Epidermal melanocyte (primary cell): Measurements from ENCODE around the gene TLK2.
"Not testable (repeated sequence)": the region's sequence is repeated elsewhere in the genome, so short reads cannot be mapped to it uniquely, and the experiment has no call there.

Source experiments
- DNase-seq: peaks from one replicate; pipeline ENCODE4 v3.0.0; 2011; ENCODE audit warnings: low spot score; ENCODE audit not compliant: insufficient read length

Gene TLK2

GRCh38 chr17:62478424-62478879 lies at the start of gene TLK2:
TSS of gene TLK2 (plus strand) at chr17:62478825. CDS start at chr17:62481126, 2,301 bp downstream.
- peak; percentile 88 for DNase-seq

GRCh38 chr17:62435251-62435650 lies 43.4 kb upstream of the TLK2 start:
- not testable (repeated sequence) for DNase-seq

GRCh38 chr17:62441181-62441580 lies 37.4 kb upstream of the TLK2 start:
- DNase-seq = not testable (repeated sequence)

GRCh38 chr17:62444063-62444462 lies 34.6 kb upstream of the TLK2 start:
- DNase-seq = no peak

GRCh38 chr17:62445791-62446190 lies 32.8 kb upstream of the TLK2 start:
- not testable (repeated sequence) for DNase-seq

GRCh38 chr17:62452195-62452594 lies 26.4 kb upstream of the TLK2 start:
- DNase-seq = not testable (repeated sequence)

- not testable (repeated sequence) for DNase-seq
These were observed 25.6 kb upstream of the TLK2 start for GRCh38 chr17:62453041-62453440.

- not testable (repeated sequence) for DNase-seq
These were observed 25.0 kb upstream of the TLK2 start for GRCh38 chr17:62453656-62454055.

- not testable (repeated sequence) for DNase-seq
These were observed 24.5 kb upstream of the TLK2 start for GRCh38 chr17:62454111-62454510.

- no peak for DNase-seq
These were observed 22.6 kb upstream of the TLK2 start for GRCh38 chr17:62456016-62456415.

GRCh38 chr17:62458483-62458882 lies 20.1 kb upstream of the TLK2 start:
- not testable (repeated sequence) for DNase-seq

GRCh38 chr17:62464422-62464821 lies 14.2 kb upstream of the TLK2 start:
- not testable (repeated sequence) for DNase-seq

GRCh38 chr17:62465271-62465670 lies 13.4 kb upstream of the TLK2 start:
- not testable (repeated sequence) for DNase-seq

GRCh38 chr17:62470666-62471379 lies 7.8 kb upstream of the TLK2 start:
- not testable (repeated sequence) for DNase-seq

- DNase-seq = not testable (repeated sequence)
These were observed 7.2 kb upstream of the TLK2 start for GRCh38 chr17:62471380-62471880.

GRCh38 chr17:62473030-62473982 lies 5.3 kb upstream of the TLK2 start:
- DNase-seq = not testable (repeated sequence)

- DNase-seq = not testable (repeated sequence)
These were observed 1.5 kb upstream of the TLK2 start for GRCh38 chr17:62477111-62477510.

GRCh38 chr17:62477718-62478408 lies 762 bp upstream of the TLK2 start:
- DNase-seq = not testable (repeated sequence)

- DNase-seq = not testable (repeated sequence)
These were observed 434 bp downstream of the TLK2 start for GRCh38 chr17:62478880-62479638.

GRCh38 chr17:62479639-62480258 lies 1.1 kb downstream of the TLK2 start:
- DNase-seq = not testable (repeated sequence)
